ENCODE results near the gene TCP11L2. TPM values are rescaled to one million over a fixed set of nuclear protein-coding genes. Genes with fewer than 3 reads are reported as not detected.

TCP11L2 gene
- total and polyA plus RNA-seq, 2 of the 8 experiments (the other 6 are each of a cell fraction or from before 2014, with no cell fraction given), result 2.1 to 7.1 TPM

GRCh38 chr12:106300761-106301160 lies 1.8 kb upstream of the TCP11L2 start:
- ChIA-PET POLR2A (ENCODE audit: partially characterized antibody) (interaction anchor here (1.3 kb wide), 1 partner anchor 162 kb away, joined by 3 read pairs; no protein-coding TSS in a partner anchor), CTCF (ENCODE audit: partially characterized antibody) (interaction anchor here (0.8 to 2.1 kb wide), 7 partner anchors 10 to 80 kb away, joined by 3 to 5 read pairs (median 4); partner anchors contain the start of gene POLR3B)
- H4K8ac ChIP-seq (ENCODE audit: extremely low read depth, insufficient read depth, low read length), result no peak overlapping the region
- H3K4me1 ChIP-seq (replicated peaks in 1 of 4; ENCODE audit: control insufficient read depth in 3 of 4, insufficient read depth in 4 of 4, low read length in 3 of 4), result peaks cover 6 to 13% (median 8%) of the 10 kb centered on the region in 4 experiments
- no peaks in the 10 kb centered on the region for H4K20me1 ChIP-seq (replicated peaks in 1 of 2; ENCODE audit: control insufficient read depth in 1 of 2, insufficient read depth in 2 of 2, low read length in 2 of 2)
- H4K5ac ChIP-seq (ENCODE audit: insufficient read length, low read depth, low read length), result no peak overlapping the region
- H2BK120ac ChIP-seq (replicated peaks; ENCODE audit: low read depth, low read length), result no peak overlapping the region
- H3K9me3 ChIP-seq (ENCODE audit: insufficient read depth in 2 of 2, low read depth in 1 of 2, low read length in 1 of 2), result no peaks in the 10 kb centered on the region
- H2BK20ac ChIP-seq (ENCODE audit: low read length), result no peak overlapping the region
- H3K4me3 ChIP-seq (ENCODE audit: extremely low read depth in 1 of 4, insufficient read depth in 2 of 4, low read depth in 3 of 4, low read length in 4 of 4), result no peak overlapping the region
- H3K4ac ChIP-seq (replicated peaks; ENCODE audit: insufficient read length, low read depth, low read length), result no peak overlapping the region
- H2BK5ac ChIP-seq (ENCODE audit: low read depth, low read length), result no peak overlapping the region
- no peaks in the 10 kb centered on the region for H3K36me3 ChIP-seq (ENCODE audit: control insufficient read depth in 2 of 4, insufficient read depth in 4 of 4, low read length in 3 of 4)
- H4K91ac ChIP-seq (replicated peaks; ENCODE audit: insufficient read length, low read length), result no peak overlapping the region
- no peaks in the 10 kb centered on the region for H3K79me2 ChIP-seq (ENCODE audit: control insufficient read depth in 1 of 2, insufficient read depth in 2 of 2, low read length in 2 of 2)
- no peak overlapping the region for H3K14ac ChIP-seq (ENCODE audit: insufficient read length)
- H3K56ac ChIP-seq (replicated peaks; ENCODE audit: insufficient read length, low read depth, low read length), result no peak overlapping the region
- 52% methylated on average over 1 of the region's 1 CpG; no CpG with 5 or more reads in 1 of the 2 experiments for WGBS, 2 experiments (ENCODE audit: extremely low coverage in 1 of 2, insufficient coverage in 1 of 2, insufficient read length in 1 of 2, insufficient replicate concordance in 2 of 2, low coverage in 1 of 2, low lambda C conversion rate in 2 of 2, missing lambda C conversion rate in 1 of 2)
- H3K27me3 ChIP-seq (replicated peaks in 1 of 4; ENCODE audit: control insufficient read depth in 3 of 4, extremely low read depth in 1 of 4, insufficient read depth in 3 of 4, low read length in 3 of 4), result no peaks in the 10 kb centered on the region
- H3K18ac ChIP-seq (ENCODE audit: extremely low read depth, low read length), result no peak overlapping the region
- no peak overlapping the region for H3K9ac ChIP-seq (replicated peaks in 1 of 4; ENCODE audit: extremely low read depth in 1 of 4, low read depth in 3 of 4, low read length in 3 of 4)
- no peaks in the 10 kb centered on the region for H3K79me1 ChIP-seq (ENCODE audit: low read depth, low read length)
- H2AFZ ChIP-seq (ENCODE audit: low read length), result no peak overlapping the region
- no peak overlapping the region for H2BK12ac ChIP-seq (ENCODE audit: low read depth, low read length)
- peaks cover 11% of the 10 kb centered on the region; the same call in 1 of the 2 replicates for H3K23me2 ChIP-seq (ENCODE audit: low read depth, low read length)
- H2AK5ac ChIP-seq (ENCODE audit: low read depth, low read length), result no peak overlapping the region
- H3K27ac ChIP-seq (ENCODE audit: low read depth, low read length), result no peak overlapping the region
- H2BK15ac ChIP-seq (ENCODE audit: low read length), result no peak overlapping the region
- FAIRE-seq (no peak), DNase-seq (ENCODE audit: low read depth in 1 of 2, low spot score in 2 of 2) (no peak)
- no peak overlapping the region for H3K23ac ChIP-seq (ENCODE audit: insufficient read length)
- no peak overlapping the region; a peak in 1 of 4 replicates for H3K4me2 ChIP-seq (ENCODE audit: insufficient read depth in 1 of 2, low read depth in 2 of 2, low read length in 2 of 2)
- TF ChIP-seq GABPA (IDR thresholded peaks at IDR 0.05; ENCODE audit: borderline replicate concordance, insufficient read depth, low read length), result no peak
- no peak for TF ChIP-seq SIRT6 (IDR thresholded peaks at IDR 0.05; ENCODE audit: low read length)
